Upper lobe of right lung (tissue), 1 donor: ENCODE data around the gene HTRA3. TPM values are rescaled to one million over a fixed set of nuclear protein-coding genes. Genes with fewer than 3 reads are reported as not detected.

ENCODE experiments used
- ATAC-seq: fragments of 200-7000 bp; cut with Tn5 transposase; one replicate; pipeline ENCODE4 v1.9.1; 2020; ENCODE audit warnings: mild to moderate bottlenecking, moderate library complexity
- DNase-seq: peaks from one replicate; pipeline ENCODE4 v3.0.0-alpha.2; 2020
- H3K27ac ChIP-seq: fragments of 200-600 bp; one replicate; pipeline ENCODE4 v1.8.0; 2022
- H3K27me3 ChIP-seq: fragments of 200-600 bp; one replicate; pipeline ENCODE4 v1.8.0; 2022; ENCODE audit warnings: mild to moderate bottlenecking
- H3K36me3 ChIP-seq: fragments of 200-600 bp; one replicate; pipeline ENCODE4 v1.8.0; 2022
- H3K4me1 ChIP-seq: fragments of 200-600 bp; one replicate; pipeline ENCODE4 v1.8.0; 2022
- H3K4me3 ChIP-seq: fragments of 200-600 bp; one replicate; pipeline ENCODE4 v1.8.0; 2022; ENCODE audit warnings: mild to moderate bottlenecking
- H3K9me3 ChIP-seq: fragments of 200-600 bp; one replicate; pipeline ENCODE4 v1.8.0; 2022
- CTCF ChIP-seq: fragments of 200-600 bp; IDR thresholded peaks from one replicate; pipeline ENCODE4 v1.8.0; 2022; ENCODE audit warnings: antibody characterized with exemption
- intact Hi-C: fragments of 100-400 bp; cut with DNase I; formaldehyde crosslinking; loops from one replicate; pipeline ENCODE4 v1.11.0; 2022
- total RNA-seq: library from RNA; stranded (reverse); fragmentation: NEBNext Ultra II Directional; extraction: Animal tissue kit (Norgen Biotek cat#: 25700); gene quantifications from one replicate; pipeline ENCODE4 v1.2.1, GENCODE V29; 2021
- donor health status: DM: no; HTN: yes; CAD: no; lungs with severe emphysema.

HTRA3 gene
- total RNA-seq, 1 donor from 2014 or later = 25.0 TPM

- Histone ChIP-seq H3K4me3 (no peak overlapping the region), H3K27me3 (no peaks in the 10 kb centered on the region), H3K36me3 (no peaks in the 10 kb centered on the region), H3K27ac (no peak overlapping the region), H3K9me3 (no peaks in the 10 kb centered on the region), H3K4me1 (peaks cover 21% of the 10 kb centered on the region)
- TF ChIP-seq CTCF = no peak
- intact Hi-C loops = no loop called here
- no peak for ATAC-seq
- no peak for DNase-seq
Observed at GRCh38 chr4:8319061-8319460, 49.5 kb downstream of the HTRA3 start.

- H3K27ac ChIP-seq = no peak overlapping the region
- intact Hi-C loops = no loop called here
- no peaks in the 10 kb centered on the region for H3K36me3 ChIP-seq
- no peaks in the 10 kb centered on the region for H3K27me3 ChIP-seq
- TF ChIP-seq CTCF = no peak
- H3K9me3 ChIP-seq = no peaks in the 10 kb centered on the region
- DNase-seq (peak; percentile 61), ATAC-seq (peak; percentile 6)
- H3K4me3 ChIP-seq = no peak overlapping the region
- H3K4me1 ChIP-seq = peaks cover 21% of the 10 kb centered on the region
Observed at GRCh38 chr4:8319731-8320385, 50.3 kb downstream of the HTRA3 start.

GRCh38 chr4:8320386-8320750 is 50.8 kb downstream of the HTRA3 start:
- no peaks in the 10 kb centered on the region for H3K27me3 ChIP-seq
- peak; percentile 35 for DNase-seq
- H3K36me3 ChIP-seq = no peaks in the 10 kb centered on the region
- no peak for TF ChIP-seq CTCF
- H3K4me1 ChIP-seq = peaks cover 19% of the 10 kb centered on the region
- intact Hi-C loops = no loop called here
- no peak overlapping the region for H3K27ac ChIP-seq
- H3K9me3 ChIP-seq = no peaks in the 10 kb centered on the region
- peak; percentile 29 for ATAC-seq
- H3K4me3 ChIP-seq = no peak overlapping the region

- no peak overlapping the region for H3K4me3 ChIP-seq
- ATAC-seq = no peak
- H3K27ac ChIP-seq = no peak overlapping the region
Observed at GRCh38 chr4:8321220-8321619, 51.7 kb downstream of the HTRA3 start.

GRCh38 chr4:8321771-8322170 is 52.2 kb downstream of the HTRA3 start:
- H3K27ac ChIP-seq = no peak overlapping the region
- peaks cover 5% of the 10 kb centered on the region for H3K9me3 ChIP-seq
- peaks cover 12% of the 10 kb centered on the region for H3K4me1 ChIP-seq
- intact Hi-C loops = no loop called here
- no peak for TF ChIP-seq CTCF
- H3K27me3 ChIP-seq = no peaks in the 10 kb centered on the region
- DNase-seq (no peak), ATAC-seq (no peak)
- no peak overlapping the region for H3K4me3 ChIP-seq
- H3K36me3 ChIP-seq = no peaks in the 10 kb centered on the region

More at GRCh38 chr4:8321220-8321619, 51.7 kb downstream of the HTRA3 start:
- DNase-seq = no peak
- TF ChIP-seq CTCF = no peak
- Histone ChIP-seq H3K9me3 (no peaks in the 10 kb centered on the region), H3K27me3 (no peaks in the 10 kb centered on the region), H3K36me3 (no peaks in the 10 kb centered on the region), H3K4me1 (peaks cover 12% of the 10 kb centered on the region)
- intact Hi-C loops = no loop called here
